ENCODE measurements around the gene LRMDA.

LRMDA gene

GRCh38 chr10:75466886-75467285, 35.5 kb downstream of the LRMDA start:
- peak; percentile 52 for DNase-seq (ENCODE audit: low read depth)

GRCh38 chr10:75468612-75469005, 37.2 kb downstream of the LRMDA start:
- no peak overlapping the region for H3K4me3 ChIP-seq (ENCODE audit: low read length)

More at GRCh38 chr10:75466886-75467285, 35.5 kb downstream of the LRMDA start:
- no peak overlapping the region for H3K4me3 ChIP-seq (ENCODE audit: low read length)
- TF ChIP-seq CTCF (conservative IDR thresholded peaks at IDR 0.05; ENCODE audit: low read length), result no peak

DNA sequence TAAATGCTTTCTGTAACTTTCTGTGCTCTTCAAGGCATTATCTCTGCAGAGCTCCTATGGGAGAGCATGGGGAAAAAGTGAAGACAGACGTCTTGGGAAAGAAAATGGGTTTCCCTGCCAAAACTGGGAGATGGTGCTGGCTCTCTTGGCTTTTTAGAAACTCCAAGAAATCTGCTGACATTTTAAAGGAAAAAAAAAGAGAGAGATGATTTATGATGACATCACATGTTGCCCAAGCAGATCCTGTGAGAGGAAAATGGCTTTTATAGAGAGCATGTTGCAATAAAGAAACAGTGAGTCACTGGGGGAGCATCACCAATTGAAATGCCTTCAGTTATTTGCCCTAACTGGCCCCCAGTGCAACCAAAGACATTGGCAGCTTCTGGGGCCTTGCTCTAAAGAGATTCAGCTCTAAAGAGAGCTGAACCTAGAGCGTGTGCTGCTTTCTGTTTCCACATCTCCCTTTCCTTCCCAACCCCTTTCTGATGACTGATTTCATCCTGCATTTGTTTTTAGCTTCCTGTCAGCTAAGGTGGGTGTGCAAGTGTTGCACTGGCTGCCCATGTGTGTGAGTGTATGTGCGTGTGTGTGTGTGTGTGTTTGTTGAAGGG, 37.7 kb downstream of the LRMDA start:
- H3K4me3 ChIP-seq (ENCODE audit: low read length), result peak overlapping the region; percentile 17; the same call in 1 of the 2 replicates
- no peak for TF ChIP-seq CTCF (conservative IDR thresholded peaks at IDR 0.05; ENCODE audit: low read length)
- DNase-seq (ENCODE audit: low read depth), result peak; percentile 99

More at GRCh38 chr10:75468612-75469005, 37.2 kb downstream of the LRMDA start:
- no peak for DNase-seq (ENCODE audit: low read depth)
- no peak for TF ChIP-seq CTCF (conservative IDR thresholded peaks at IDR 0.05; ENCODE audit: low read length)

- no peak overlapping the region for H3K4me3 ChIP-seq (ENCODE audit: low read length)
- no peak for TF ChIP-seq CTCF (conservative IDR thresholded peaks at IDR 0.05; ENCODE audit: low read length)
- DNase-seq (ENCODE audit: low read depth), result peak; percentile 88
Observed at GRCh38 chr10:75470901-75471300, 39.5 kb downstream of the LRMDA start.

GRCh38 chr10:75472685-75473084, 41.3 kb downstream of the LRMDA start:
- DNase-seq (ENCODE audit: low read depth), result no peak
- no peak for TF ChIP-seq CTCF (conservative IDR thresholded peaks at IDR 0.05; ENCODE audit: low read length)

GRCh38 chr10:75474106-75474505, 42.7 kb downstream of the LRMDA start:
- TF ChIP-seq CTCF (conservative IDR thresholded peaks at IDR 0.05; ENCODE audit: low read length), result no peak
- no peak overlapping the region for H3K4me3 ChIP-seq (ENCODE audit: low read length)

More at GRCh38 chr10:75472685-75473084, 41.3 kb downstream of the LRMDA start:
- H3K4me3 ChIP-seq (ENCODE audit: low read length), result no peak overlapping the region

GRCh38 chr10:75475460-75476182, 44.2 kb downstream of the LRMDA start:
- DNase-seq (ENCODE audit: low read depth), result peak; percentile 69
- H3K4me3 ChIP-seq (ENCODE audit: low read length), result no peak overlapping the region
- TF ChIP-seq CTCF (conservative IDR thresholded peaks at IDR 0.05; ENCODE audit: low read length), result no peak

More at GRCh38 chr10:75474106-75474505, 42.7 kb downstream of the LRMDA start:
- DNase-seq (ENCODE audit: low read depth), result no peak

All from AG10803 (cell line).